Coronary artery (tissue), 2 donors: ENCODE measurements around the gene OTP.
"Not testable (repeated sequence)": the region's sequence is repeated elsewhere in the genome, so short reads cannot be mapped to it uniquely, and the experiment has no call there.

Experiments used
- DNase-seq: peaks from one replicate; pipeline ENCODE4 v3.0.0-alpha.2; 2017; ENCODE audit warnings: low spot score
- H3K27ac ChIP-seq, 2 donors: fragments of 200-600 bp; sonication (generic); one replicate each; pipeline ENCODE4 v1.5.1; 2016 to 2019
- H3K4me3 ChIP-seq: fragments of 200-600 bp; sonication (generic); 2 replicates; pipeline ENCODE4 v1.5.1; 2016; ENCODE audit warnings: mild to moderate bottlenecking, moderate library complexity
- CTCF ChIP-seq: fragments of 200-600 bp; sonication (generic); IDR thresholded peaks from one replicate; pipeline ENCODE4 v1.5.1; 2019; ENCODE audit warnings: antibody characterized with exemption

Gene OTP

GRCh38 chr5:77628840-77629508 is 9.5 kb downstream of the OTP start:
- peak overlapping the region; percentile 65 for H3K4me3 ChIP-seq
- DNase-seq = no peak
- H3K27ac ChIP-seq = no peak overlapping the region
- no peak for TF ChIP-seq CTCF

GRCh38 chr5:77627869-77628674 is 10.4 kb downstream of the OTP start:
- DNase-seq = no peak
- no peak for TF ChIP-seq CTCF
- H3K27ac ChIP-seq = no peak overlapping the region
- H3K4me3 ChIP-seq = no peak overlapping the region

- no peak for TF ChIP-seq CTCF
- no peak for DNase-seq
These were observed 15.2 kb downstream of the OTP start for GRCh38 chr5:77623203-77623740.

GRCh38 chr5:77621440-77621839 is 17.1 kb downstream of the OTP start:
- no peak for DNase-seq
- H3K27ac ChIP-seq = no peak overlapping the region
- TF ChIP-seq CTCF = no peak
- H3K4me3 ChIP-seq = no peak overlapping the region

More at GRCh38 chr5:77623203-77623740, 15.2 kb downstream of the OTP start:
- H3K27ac ChIP-seq = no peak overlapping the region
- H3K4me3 ChIP-seq = no peak overlapping the region

- Histone ChIP-seq H3K27ac (no peak overlapping the region), H3K4me3 (no peak overlapping the region)
- DNase-seq = no peak
- no peak for TF ChIP-seq CTCF
These were observed 18.1 kb downstream of the OTP start for GRCh38 chr5:77620405-77620804.

- DNase-seq = no peak
- Histone ChIP-seq H3K27ac (no peak overlapping the region), H3K4me3 (no peak overlapping the region)
- no peak for TF ChIP-seq CTCF
These were observed 21.6 kb downstream of the OTP start for GRCh38 chr5:77616920-77617319.

- not testable (repeated sequence) for DNase-seq, H3K4me3 ChIP-seq, H3K27ac ChIP-seq
These were observed 29.6 kb downstream of the OTP start for GRCh38 chr5:77608927-77609326.
